ENCODE results near the gene TMEM174.

GRCh38 chr5:73204733-73205132 lies 31.7 kb downstream of the TMEM174 start:
- no peak for TF ChIP-seq CTCF (IDR thresholded peaks at IDR 0.05)
- TF ChIP-seq EZH2 (IDR thresholded peaks at IDR 0.05): no peak
